H54 (cell line): Measurements from ENCODE around the gene MEGF11.

ENCODE experiments used
- DNase-seq: peaks from one replicate; pipeline ENCODE4 v3.0.0; 2011; ENCODE audit warnings: low spot score, mixed read lengths; ENCODE audit not compliant: insufficient read length
- FAIRE-seq: peaks from 3 replicates; lab custom pipeline; 2011; peaks lifted over from hg19 to GRCh38; lab: Jason Lieb, UNC
- POLR2A ChIP-seq: IDR thresholded peaks from 2 replicates; pipeline ENCODE4 v1.6.1; 2011; ENCODE audit warnings: low read depth, mild to moderate bottlenecking, low read length

MEGF11 gene

GRCh38 chr15:66046751-66047150, 206.8 kb downstream of the MEGF11 start:
- FAIRE-seq = no peak
- no peak for TF ChIP-seq POLR2A
- no peak for DNase-seq

- no peak for DNase-seq
- no peak for TF ChIP-seq POLR2A
- no peak for FAIRE-seq
Observed at GRCh38 chr15:66046326-66046725, 207.2 kb downstream of the MEGF11 start.

GRCh38 chr15:66045542-66045941, 208.0 kb downstream of the MEGF11 start:
- DNase-seq (no peak), FAIRE-seq (no peak)
- no peak for TF ChIP-seq POLR2A

GRCh38 chr15:66044837-66045236, 208.7 kb downstream of the MEGF11 start:
- no peak for TF ChIP-seq POLR2A
- no peak for DNase-seq
- no peak for FAIRE-seq

GRCh38 chr15:66043264-66043663, 210.3 kb downstream of the MEGF11 start:
- FAIRE-seq (no peak), DNase-seq (no peak)
- no peak for TF ChIP-seq POLR2A

GRCh38 chr15:66042624-66043023, 210.9 kb downstream of the MEGF11 start:
- no peak for TF ChIP-seq POLR2A
- DNase-seq = no peak
- no peak for FAIRE-seq

GRCh38 chr15:66041276-66041675, 212.3 kb downstream of the MEGF11 start:
- no peak for TF ChIP-seq POLR2A
- FAIRE-seq (no peak), DNase-seq (no peak)

GRCh38 chr15:66040211-66040892, 213.2 kb downstream of the MEGF11 start:
- DNase-seq (no peak), FAIRE-seq (no peak)
- TF ChIP-seq POLR2A = no peak

GRCh38 chr15:66039117-66039871, 214.3 kb downstream of the MEGF11 start:
- TF ChIP-seq POLR2A = no peak
- DNase-seq (no peak), FAIRE-seq (no peak)

GRCh38 chr15:66038387-66039116, 215.0 kb downstream of the MEGF11 start:
- DNase-seq (no peak), FAIRE-seq (no peak)
- TF ChIP-seq POLR2A = no peak

GRCh38 chr15:66036859-66037258, 216.7 kb downstream of the MEGF11 start:
- FAIRE-seq = no peak
- no peak for DNase-seq
- TF ChIP-seq POLR2A = no peak

- TF ChIP-seq POLR2A = no peak
- DNase-seq (no peak), FAIRE-seq (no peak)
Observed at GRCh38 chr15:66035901-66036300, 217.6 kb downstream of the MEGF11 start.

- no peak for DNase-seq
- FAIRE-seq = no peak
- no peak for TF ChIP-seq POLR2A
Observed at GRCh38 chr15:66033143-66033542, 220.4 kb downstream of the MEGF11 start.

- no peak for TF ChIP-seq POLR2A
- FAIRE-seq (no peak), DNase-seq (no peak)
Observed at GRCh38 chr15:66032006-66032405, 221.5 kb downstream of the MEGF11 start.
